GM18907 (cell line): ENCODE data around the gene PDIA2.
"Not testable (repeated sequence)": the region's sequence is repeated elsewhere in the genome, so short reads cannot be mapped to it uniquely, and the experiment has no call there.

Source experiments
- ATAC-seq: cut with Tn5 transposase; IDR thresholded peaks from one replicate; pipeline ENCODE4 v1.9.1; 2021; ENCODE audit warnings: mild to moderate bottlenecking, moderate library complexity; ENCODE audit not compliant: unreplicated experiment

PDIA2 gene

GRCh38 chr16:263182-263774, 19.7 kb upstream of the PDIA2 start:
- no peak for ATAC-seq

GRCh38 chr16:263944-264343, 19.0 kb upstream of the PDIA2 start:
- ATAC-seq, result no peak

GRCh38 chr16:264440-264951, 18.5 kb upstream of the PDIA2 start:
- ATAC-seq, result no peak

- no peak for ATAC-seq
Measured at GRCh38 chr16:265002-265529, 17.9 kb upstream of the PDIA2 start.

- ATAC-seq, result no peak
Measured at GRCh38 chr16:265711-266110, 17.3 kb upstream of the PDIA2 start.

- no peak for ATAC-seq
Measured at GRCh38 chr16:266258-267164, 16.5 kb upstream of the PDIA2 start.

- ATAC-seq, result not testable (repeated sequence)
Measured at GRCh38 chr16:267562-267961, 15.4 kb upstream of the PDIA2 start.

- ATAC-seq, result no peak
Measured at GRCh38 chr16:268141-269053, 14.6 kb upstream of the PDIA2 start.

GRCh38 chr16:269061-269796, 13.7 kb upstream of the PDIA2 start:
- no peak for ATAC-seq

- ATAC-seq, result no peak
Measured at GRCh38 chr16:270381-271255, 12.3 kb upstream of the PDIA2 start.

GRCh38 chr16:272633-273546, 10.1 kb upstream of the PDIA2 start:
- no peak for ATAC-seq

GRCh38 chr16:273547-274421, 9.2 kb upstream of the PDIA2 start:
- no peak for ATAC-seq

- no peak for ATAC-seq
Measured at GRCh38 chr16:275041-275641, 7.8 kb upstream of the PDIA2 start.

GRCh38 chr16:275786-276232, 7.2 kb upstream of the PDIA2 start, which contains the start of gene RGS11:
Gene RGS11 (minus strand): TSS chr16:275944. CDS start chr16:275911, 33 bp downstream.
- no peak for ATAC-seq

- no peak for ATAC-seq
Measured at GRCh38 chr16:276426-277077, 6.4 kb upstream of the PDIA2 start.

- no peak for ATAC-seq
Measured at GRCh38 chr16:278863-279366, 4.0 kb upstream of the PDIA2 start.
